ENCODE measurements around the gene CDR2.
A peak's percentile ranks its signal among the peaks of the same experiment; 100 is the strongest.

Gene CDR2

DNA sequence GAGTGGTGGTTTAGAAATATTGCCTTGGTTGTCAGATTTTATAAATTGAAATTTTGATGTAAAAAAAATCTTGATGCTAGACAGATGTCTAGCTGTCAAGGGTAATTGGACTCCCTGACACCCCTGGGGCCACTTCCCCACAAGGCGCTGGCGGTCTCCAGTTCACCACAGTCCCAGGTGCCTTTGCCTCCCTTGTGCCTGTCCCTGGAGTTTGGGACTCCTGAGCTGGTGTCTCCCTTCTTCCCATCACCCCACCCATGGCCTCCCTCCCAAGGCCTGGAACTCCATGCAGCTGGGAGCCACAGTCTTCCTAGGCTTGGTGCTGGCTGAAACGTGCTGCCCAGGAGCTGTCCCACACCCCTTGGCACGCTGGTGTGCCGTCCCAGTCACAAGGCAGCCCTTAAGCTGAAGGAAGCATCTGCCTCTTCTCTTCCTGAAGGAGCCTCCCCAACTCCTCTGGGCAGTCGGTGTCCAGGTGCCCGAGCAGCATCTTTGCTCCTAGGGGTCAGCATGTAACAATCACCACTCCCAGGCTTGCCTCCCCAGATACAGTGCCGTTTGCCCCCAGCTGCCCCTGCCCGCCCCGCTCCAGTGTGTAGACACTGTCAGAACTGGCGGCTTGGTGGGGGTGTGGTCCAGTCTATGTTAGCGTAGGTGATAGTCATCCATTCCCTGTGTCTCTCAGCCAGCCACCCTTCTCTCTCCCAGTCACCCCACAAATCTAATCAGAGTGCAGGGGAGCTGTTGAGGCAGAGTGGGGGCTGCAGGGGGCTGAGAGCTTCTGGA, 51.1 kb downstream of the CDR2 start:
- DNase-seq = no peak

DNA sequence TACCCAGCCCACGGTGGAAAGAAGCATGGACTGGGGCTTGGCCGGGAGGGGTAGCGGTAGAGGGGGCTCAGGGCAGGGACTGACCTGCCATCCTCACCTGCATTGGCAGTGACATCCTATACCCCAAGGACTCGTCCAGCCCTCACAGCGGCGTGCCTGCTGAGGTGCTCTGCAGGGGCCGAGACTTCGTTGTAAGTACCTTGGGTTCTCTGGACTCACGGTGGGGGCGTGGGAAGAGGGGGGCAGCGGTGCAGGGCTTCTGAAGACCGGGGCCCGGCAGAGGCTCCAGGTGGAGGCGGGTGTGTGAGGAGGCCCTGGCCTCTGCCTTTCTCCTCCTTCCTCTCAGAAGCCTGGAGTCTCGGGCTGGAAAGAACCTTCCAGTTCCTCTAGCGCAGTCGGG, 51.7 kb downstream of the CDR2 start:
- DNase-seq = no peak

DNA sequence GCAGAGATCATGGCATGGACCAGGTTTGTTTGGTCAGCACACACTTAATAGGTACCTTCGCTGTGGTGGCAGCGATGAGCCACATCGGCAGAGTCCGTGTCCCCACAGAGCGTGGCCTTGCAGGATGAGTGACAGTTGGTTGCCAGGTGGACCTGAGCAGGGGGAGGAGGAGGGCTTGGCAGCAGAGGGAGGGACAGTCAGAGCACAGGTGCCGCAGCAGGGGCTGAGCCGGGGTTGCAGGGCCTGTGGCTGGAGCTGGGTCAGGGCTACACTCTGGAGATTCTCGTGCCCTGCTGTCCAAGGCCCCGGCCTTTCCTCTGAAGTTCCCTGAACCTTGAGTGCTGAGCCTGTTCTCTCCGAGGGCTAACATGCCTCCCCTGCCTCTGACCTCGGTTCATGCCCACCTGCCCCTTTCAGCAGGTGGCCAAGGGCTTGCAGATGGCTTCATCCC, 52.4 kb downstream of the CDR2 start:
- no peak for DNase-seq

DNA sequence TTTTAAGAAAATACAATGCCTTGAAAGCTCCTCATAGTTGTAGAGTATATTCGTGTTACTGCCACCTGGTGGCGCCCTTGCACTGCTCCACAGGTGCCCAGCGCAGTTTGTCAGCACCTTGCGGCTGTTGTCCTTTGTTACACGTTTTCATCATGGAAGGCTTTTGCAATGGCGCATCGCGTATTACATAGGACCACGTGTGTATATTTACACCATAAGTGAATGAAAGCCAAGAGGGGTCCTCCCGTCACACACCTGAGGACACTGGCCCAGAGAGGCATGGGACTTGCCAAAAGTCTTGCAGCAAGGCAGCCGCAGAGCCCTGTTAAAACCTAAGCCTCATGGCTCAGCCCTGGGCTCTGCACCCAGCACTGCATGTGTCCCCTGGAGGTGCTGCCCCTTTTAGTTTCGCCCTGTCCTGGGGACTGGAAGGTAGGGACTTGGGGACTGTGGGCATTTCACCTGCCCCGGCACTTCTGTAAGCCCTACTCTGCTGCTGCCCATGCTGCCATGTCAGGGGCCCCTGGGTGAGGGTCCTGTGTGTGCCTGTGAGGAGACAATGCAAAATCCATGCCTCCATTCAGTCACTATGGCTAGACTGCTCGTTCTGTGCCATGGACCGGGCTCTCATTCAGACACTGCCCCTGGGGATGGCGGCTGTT, 52.9 kb downstream of the CDR2 start:
- DNase-seq = peak; percentile 72

DNA sequence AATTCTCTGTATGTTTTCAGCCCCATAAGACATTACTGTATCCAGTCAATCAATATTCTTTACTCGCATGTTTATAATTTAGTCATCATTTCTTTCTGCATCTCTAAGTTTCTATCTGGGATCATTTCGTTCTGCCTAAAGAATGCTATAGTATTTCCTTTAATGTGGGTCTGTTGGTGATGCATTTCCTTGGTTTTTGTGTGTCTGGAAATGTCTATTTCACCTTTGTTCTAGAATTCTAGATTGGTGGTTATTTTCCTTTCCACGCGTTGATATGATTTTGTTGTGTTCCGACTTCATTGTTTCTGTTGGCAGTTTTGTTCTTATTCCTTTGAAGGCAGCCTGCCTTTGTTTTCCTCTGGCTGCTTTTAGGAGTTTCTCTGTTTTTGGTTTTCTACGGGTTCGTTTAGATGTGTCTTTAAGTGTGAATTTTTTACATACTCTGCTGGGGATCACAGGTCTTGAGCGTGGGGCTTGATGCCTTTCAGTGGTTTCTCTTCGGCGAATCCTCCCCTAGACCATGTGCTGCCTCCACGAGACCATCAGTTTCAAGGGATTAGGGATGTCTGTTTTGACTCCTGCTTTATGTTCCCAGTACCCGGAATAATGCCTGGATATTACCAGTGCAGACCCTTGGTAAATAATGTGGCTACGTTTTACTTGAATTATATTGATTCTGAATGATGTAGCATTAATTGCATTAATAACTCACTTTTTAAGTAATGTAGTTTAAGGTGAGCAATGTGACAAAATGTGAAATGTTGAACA, 53.7 kb downstream of the CDR2 start:
- no peak for DNase-seq

DNA sequence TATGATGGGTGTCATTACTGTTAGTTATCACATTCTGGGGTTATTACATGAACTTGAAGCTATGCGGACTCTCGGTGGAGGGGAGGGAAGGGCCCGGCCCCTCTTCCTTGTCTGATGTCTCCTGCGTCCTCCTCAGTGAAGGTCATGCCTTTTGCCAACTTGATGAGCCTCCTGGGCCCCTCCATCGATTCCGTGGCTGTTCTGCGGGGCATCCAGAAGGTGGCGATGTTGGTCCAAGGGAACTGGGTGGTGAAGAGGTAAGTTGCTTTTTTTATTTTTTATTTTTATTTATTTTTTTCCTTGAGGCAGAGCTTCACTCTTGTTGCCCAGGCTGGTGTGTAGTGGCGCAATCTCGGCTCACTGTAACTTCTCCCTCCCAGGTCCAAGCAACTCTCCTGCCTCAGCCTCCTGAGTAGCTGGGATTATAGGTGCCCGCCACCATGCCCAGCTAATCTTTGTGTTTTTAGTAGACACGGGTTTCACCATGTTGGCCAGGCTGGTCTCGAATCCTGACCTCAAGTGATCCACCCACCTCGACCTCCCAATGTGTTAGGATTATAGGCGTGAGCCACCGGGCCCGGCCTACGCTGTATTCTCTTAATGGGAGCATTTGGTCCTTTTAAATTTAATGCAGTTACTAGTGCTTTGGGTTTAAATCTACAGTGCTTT, 55.6 kb downstream of the CDR2 start:
- DNase-seq = peak; percentile 68

DNA sequence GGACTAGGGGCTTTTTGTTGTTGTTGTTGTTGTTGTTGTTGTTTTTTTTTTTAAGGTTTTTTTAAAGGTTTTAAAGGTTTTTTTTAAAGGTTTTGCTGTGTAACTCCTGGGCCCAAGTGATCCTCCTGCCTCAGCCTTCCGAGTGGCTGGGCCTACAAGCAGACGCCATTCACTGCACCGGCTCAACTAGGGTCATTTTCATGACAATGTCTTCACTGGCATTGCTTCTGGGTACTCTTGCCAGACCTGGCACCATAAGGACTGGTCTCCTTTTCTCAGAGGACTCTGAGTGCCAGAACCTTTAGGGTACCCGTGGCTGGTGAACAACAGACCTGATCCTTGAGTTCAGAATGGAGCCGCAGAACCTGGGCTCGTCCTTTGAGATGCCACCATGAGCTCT, 56.8 kb downstream of the CDR2 start:
- DNase-seq = no peak

DNA sequence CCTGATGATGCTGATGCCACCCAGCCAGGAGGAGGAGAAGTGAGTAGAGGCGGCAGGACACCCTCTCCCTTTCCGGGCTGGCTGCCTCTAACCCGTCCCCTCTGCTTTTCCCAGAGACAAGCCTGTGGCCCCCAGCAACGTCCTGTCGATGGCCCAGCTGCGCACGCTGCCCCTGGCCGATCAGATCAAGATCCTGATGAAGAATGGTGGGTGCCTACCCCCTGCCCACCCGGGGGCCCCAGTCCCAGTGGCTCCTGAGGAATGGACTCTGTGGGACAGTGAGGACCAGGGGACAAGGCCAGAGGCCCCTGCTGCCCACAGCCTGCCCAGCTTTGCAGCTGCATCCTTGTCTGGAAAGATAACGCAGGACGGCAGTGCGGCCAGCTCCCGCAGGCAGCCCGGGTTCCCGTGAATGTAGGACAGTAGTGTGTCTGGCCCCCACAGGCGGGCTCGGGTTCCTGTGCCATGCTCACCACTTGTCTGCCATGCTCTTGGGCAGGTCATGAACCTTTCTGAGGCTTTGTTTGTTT, 57.4 kb downstream of the CDR2 start:
- DNase-seq = no peak

DNA sequence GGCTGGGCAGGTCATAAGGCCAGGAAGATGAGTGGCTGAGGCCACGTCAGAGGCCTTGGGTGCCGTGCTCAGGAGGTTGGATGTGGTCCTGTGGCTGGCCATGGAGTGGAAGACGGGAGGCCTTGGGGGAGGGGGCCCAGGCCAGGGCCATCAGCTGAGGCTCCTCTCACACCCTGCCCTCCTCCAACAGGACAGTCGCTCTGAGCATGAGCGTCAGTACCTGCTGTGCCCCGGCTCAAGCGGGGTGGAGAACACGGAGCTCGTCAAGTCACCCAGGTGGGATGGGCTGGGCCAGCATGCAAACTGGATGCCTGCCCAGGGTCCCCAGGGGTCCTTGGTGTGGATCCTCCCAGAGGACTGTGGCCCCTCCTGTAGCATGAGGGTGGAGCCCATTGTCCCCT, 58.0 kb downstream of the CDR2 start:
- DNase-seq = no peak

DNA sequence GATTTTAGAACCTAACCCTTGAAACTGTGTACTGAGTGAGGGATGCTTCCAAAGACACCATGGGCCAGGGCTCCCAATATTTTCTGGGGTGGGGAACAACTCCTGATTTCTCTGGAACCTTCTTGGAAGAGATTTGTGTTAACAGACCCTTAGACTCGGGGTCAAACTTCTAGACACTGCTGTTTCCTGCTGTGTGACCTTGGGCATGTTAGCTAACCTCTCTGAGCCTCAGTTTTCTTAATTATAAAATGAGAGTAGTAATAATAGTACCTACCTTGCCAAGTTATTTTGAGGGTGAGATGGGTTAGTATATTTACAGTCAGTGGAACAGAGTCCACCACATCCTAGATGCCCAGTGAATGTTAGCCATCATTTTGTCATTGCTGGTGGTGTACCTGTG, 58.4 kb downstream of the CDR2 start:
- DNase-seq = no peak

DNA sequence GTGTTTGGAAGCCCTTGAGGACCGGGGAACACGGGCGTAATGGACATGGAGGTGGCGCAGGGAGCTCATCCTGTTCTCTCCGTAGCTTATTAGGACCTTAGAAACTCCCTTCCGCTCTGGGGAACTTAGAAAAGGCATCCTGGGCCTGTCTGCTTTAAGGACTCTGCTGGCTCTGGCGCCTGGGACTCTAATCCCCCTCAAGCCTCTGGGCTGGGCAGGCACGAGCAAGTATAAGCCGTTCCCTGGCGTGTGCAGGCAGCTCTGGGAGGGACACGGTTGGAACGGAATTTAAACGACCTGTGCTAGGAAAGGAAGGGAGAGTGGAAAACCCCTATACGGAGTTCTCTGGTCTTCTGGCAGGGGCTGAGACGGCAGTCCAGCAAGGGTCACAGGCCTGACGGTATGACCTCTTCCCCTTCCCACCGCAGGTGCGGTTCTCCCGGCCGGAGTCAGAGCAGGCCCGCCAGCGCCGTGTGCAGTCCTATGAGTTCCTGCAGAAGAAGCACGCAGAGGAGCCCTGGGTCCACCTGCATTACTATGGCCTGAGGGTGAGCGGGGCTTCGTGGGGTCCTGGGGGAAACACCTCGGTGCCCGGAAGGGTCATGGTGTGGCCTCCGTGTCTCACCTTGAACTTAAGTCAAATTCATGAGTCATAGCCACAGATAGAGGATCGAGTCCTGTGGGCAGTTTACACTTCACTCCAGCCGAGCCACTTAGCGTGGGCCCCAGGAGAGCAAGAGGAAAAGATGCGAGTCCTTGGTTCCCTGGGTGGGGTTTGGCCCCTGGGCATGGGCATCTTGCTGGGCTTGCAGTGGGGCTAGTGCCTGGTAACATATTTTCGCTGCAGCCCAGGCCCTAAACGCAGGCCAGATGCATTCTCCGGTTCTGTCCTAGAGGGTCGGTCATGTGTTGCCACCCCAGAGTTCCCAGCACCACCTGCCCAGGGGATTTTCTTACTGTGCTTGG, 59.5 kb downstream of the CDR2 start:
- DNase-seq = no peak

DNA sequence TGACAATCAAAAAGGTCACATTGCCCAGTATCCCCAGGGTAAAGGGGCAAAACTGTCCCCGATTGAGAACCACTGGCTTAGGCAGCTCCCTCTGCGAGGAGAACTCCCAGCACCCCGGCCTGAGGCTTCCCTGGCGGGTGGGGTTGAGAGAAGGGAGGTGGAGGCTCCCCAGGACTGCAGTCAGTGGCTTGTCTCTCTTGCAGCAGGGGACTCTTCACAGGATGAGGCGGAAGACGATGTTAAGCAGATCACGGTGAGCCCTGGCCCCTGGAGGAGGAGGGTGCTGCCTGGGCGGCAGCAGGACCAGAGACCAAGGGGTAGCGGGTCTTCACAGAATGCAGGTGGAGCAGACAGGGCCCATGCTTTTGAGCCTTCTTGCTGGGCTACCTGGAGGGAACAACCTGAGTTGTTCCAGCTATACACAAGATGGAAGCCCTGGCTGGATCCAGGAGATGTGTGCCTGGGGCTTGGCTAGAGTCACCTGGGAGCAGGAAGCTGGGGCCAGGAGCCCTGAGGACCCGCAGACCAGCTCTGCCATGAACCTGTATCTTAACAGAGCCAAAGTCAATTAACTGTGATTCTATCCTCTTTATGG, 60.4 kb downstream of the CDR2 start:
- DNase-seq = no peak

DNA sequence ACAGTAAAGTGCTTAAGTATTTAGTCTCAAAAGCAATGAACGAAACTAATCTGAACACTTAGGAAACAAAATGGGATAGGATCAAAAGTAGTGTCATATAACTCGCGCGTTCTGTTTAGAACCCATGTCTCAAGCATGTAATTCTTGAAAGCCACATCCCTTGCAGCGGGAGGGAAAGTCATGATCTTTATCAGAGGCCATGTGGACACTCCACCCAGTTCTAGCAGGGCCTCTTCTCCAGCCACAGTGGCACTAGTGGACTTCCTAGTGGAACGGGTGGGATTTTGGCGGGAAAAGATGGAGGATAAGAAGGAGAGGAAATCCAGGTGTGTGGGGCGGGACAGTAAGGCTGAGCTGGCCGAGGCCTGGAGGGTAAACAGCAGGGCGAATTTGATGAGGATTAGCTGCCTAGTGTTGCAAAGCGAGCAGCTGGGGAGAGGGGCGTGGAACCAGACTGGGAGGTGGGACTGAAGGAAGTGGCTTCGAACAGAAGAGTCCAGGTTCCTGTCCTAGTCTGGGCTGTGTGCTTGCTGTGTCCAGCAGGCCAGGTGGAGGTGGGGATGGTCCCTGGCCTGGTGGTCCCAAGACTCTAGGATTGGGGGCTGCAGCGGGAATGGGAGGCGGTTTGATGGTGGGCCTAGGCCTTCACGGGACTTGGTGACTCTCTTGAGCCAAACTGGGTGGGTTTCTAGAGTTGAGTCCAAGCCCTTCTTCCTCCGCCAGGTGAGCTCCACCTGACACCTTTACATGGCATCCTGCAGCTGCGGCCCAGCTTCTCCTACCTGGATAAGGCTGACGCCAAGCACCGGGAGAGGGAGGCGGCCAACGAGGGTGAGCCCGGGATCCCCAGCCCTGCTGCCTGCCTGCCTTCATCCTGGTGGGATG, 61.3 kb downstream of the CDR2 start:
- DNase-seq = no peak

DNA sequence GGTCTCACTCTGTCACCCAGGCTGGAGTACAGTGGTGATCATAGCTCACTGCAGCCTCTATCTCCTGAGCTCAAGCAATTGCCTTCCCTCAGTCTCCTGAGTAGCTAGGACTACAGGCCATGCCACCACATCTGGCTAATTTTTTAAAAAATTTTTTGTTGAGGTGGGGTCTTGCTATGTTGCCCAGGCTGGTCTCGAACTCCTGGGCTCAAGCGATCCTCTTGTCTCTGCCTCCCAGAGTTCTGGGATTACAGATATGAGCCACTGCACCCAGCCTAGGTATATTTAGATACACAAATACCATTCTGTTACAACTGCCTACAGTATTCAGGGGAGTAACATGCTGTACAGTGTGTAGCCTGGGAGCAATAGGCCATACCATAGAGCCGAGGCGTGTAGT, 62.9 kb downstream of the CDR2 start:
- DNase-seq = no peak

DNA sequence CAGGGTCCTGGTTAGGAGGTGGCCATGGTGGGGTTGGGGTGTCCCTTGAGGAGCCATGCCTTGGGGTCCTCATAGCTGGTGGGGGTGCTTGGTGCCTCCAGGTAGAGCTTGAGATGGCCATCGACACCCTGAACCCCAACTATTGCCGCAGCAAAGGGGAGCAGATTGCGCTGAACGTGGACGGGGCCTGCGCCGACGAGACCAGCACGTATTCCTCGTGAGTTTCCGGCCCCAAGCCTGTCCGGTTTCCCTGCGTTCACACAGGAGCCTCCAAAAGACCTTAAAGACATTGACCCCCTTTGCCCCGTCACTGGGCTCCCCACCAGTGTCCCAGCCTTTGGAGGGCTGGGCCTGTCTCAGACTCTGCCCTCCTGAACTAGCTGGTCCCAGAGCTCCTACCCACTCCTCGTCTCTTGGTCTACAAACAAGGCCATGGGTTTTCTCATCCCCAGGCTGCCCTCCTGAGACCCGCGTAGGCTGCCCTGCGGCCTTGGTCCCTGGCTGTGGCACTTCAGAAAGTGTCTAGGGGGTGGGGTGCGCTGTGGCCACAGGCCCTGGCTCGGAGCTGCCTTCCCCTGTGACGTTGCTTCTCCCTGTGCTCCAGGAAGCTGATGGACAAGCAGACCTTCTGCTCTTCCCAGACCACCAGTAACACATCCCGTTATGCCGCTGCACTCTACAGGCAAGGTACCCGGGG, 65.4 kb downstream of the CDR2 start:
- DNase-seq = no peak

DNA sequence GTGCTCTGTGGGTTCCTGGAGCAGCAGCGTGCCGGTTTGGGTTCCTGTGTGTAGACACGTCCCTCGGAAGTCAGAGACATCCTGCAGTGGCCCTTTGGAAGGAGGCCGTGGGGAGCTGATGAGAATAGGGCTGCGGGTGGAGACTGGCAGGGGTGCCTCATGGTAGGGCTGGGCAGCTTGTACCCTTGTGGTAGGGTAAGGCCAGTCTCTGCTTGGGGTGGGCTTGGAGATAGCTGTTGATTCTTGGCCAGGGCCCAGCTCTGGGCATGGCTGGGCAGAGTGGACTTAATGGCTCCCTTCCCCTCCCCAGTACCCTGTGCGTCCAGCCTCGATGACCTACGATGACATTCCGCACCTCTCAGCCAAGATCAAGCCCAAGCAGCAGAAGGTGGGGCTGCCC, 66.6 kb downstream of the CDR2 start:
- DNase-seq = no peak

DNA sequence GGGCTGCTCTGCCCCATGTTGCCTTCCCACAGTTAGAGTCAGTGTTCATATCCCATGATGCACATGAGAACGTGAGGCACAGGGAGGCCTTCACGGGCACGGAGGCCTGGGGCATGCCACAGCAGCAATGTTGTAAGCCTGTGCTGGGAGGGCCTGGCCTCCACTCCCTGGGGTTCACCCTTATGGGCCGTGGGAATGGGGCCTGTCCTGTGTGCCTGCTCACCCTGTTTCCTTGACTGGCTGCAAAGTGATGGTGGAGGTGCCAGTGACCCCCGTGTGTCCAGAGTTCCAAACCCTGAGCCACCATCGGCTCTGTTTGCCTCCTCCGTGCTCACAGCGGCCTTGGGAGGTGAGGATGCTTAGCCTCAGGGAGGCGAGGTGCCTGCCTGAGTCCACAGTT, 67.6 kb downstream of the CDR2 start:
- no peak for DNase-seq

DNA sequence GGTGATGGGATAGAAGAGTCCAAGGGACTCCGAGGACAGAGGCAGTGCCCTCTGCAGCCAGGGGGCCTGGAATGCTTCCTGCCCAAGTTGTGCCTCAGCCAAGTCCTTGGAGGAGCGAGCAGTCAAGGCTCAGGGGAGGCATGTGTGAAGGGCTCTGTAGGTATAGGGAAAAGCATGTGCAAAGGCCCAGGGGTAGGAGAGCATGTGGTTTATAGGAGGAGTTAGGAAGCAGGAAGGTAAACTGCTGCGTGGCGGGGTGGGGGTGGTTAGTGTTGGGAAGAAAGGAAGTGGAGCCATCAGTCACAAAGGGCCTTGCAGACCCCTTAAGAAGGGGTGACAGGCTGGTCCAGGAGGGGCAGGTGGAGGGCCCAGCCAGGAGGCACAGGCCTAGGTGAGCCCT, 70.0 kb downstream of the CDR2 start:
- DNase-seq = no peak

DNA sequence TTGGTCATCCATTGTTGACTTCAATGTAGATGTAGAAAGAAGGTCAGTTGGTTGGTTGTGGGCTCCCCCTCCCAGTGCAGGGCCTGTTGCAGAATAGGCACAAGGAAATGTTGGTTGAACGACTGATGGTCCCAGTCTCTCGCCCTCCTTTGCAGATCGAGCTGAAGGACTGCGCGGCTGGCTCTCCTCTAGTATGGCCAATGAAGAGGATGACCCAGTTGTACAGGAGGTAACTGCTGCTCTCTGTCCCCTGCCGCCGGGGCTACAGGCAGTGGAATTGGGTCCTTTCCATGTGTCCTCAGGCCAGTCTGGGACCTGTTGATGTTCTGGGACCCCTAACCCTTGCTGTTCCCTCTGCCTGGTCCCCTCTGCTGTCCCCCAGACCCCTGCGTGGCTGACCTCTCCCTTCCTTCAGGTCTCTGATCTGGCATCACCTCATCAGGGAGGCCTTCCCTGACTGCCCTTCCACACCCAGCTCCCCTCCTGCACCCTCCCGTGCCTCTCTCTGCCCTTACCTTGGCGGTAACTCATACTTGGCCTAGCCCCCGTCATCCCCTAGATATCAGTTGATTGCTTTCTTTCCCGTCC, 71.5 kb downstream of the CDR2 start:
- no peak for DNase-seq
